H1 (cell line): ENCODE results near the gene ACVR1. TPM values are rescaled to one million over a fixed set of nuclear protein-coding genes. Genes with fewer than 3 reads are reported as not detected.

ENCODE experiments used
- CTBP2 ChIP-seq: IDR thresholded peaks from 2 replicates; pipeline ENCODE4 v1.7.0; 2011; ENCODE audit warnings: borderline replicate concordance, mild to moderate bottlenecking, moderate library complexity, mixed read lengths, low read length; ENCODE audit not compliant: insufficient read depth, insufficient read length
- E2F6 ChIP-seq: IDR thresholded peaks from 2 replicates; pipeline ENCODE4 v1.6.1; 2012; ENCODE audit warnings: inconsistent platforms
- RAD21 ChIP-seq, 2 experiments: IDR thresholded peaks in 1 of 2; conservative IDR thresholded peaks in 1 of 2; 2 replicates each; pipeline ENCODE4 v1.6.1; 2011; ENCODE audit warnings: low read depth in 2 of 2, low read length in 2 of 2, improper control_type of control experiment in 1 of 2, inconsistent platforms in 1 of 2, mild to moderate bottlenecking in 1 of 2, moderate library complexity in 1 of 2
- polyA plus RNA-seq, 7 experiments: library from polyadenylated mRNA; depleted of rRNA in 3 of 7; stranded (reverse) in 5 of 7; unstranded in 2 of 7; fragments of >200 nt in 5 of 7; fragments of 200-250 nt in 2 of 7; gene quantifications; 1 replicate in 5 of 7; 2 replicates in 1 of 7; 4 replicates in 1 of 7; pipeline versions ENCODE4 v1.2.1 to v1.2.3, GENCODE V29; 2011 to 2013; ENCODE audit warnings: missing spikeins in 2 of 7, mixed read lengths in 2 of 7
- total RNA-seq: library from RNA; stranded (reverse); fragmentation: NEBNext Ultra II Directional; extraction: Animal tissue kit (Norgen Biotek cat#: 25700); gene quantifications from 2 replicates; pipeline ENCODE4 v1.2.1, GENCODE V29; 2021

ACVR1 gene
- total and polyA plus RNA-seq, 2 of the 8 experiments (the other 6 are each of a cell fraction or from before 2014, with no cell fraction given), result 8.5 to 17.7 TPM

DNA sequence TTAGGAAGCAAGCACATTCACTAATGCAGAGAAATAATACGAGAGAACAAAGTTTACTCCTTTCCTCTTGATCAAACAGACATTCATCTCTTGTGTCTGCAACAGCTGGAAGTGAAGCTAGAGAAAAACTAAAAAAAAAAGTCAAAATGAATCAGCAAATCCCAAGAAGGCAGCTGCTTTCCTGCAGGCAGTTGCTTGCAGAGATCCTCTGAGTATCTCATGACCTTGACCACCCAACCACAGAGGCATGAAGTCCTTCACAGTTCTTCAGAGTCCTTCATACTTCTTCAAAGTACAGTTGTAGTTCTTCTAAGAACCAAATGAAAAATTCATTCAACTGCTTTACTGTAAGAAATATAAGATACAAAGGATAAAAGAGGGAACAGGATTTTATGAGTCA lies 150.3 kb downstream of the ACVR1 start (continued):
- no peak for TF ChIP-seq E2F6
- no peak for TF ChIP-seq RAD21 (IDR thresholded peaks at IDR 0.05 in 1 of 2, conservative IDR thresholded peaks at IDR 0.05 in 1 of 2; ENCODE audit: low read depth in 2 of 2, low read length in 2 of 2)
- TF ChIP-seq CTBP2, result no peak
